ENCODE data around the gene NUDT17. TPM values are rescaled to one million over a fixed set of nuclear protein-coding genes. Genes with fewer than 3 reads are reported as not detected.

NUDT17 gene
- total and polyA plus RNA-seq, 7 donors: 1.4 to 2.9 (median 1.8) TPM

DNA sequence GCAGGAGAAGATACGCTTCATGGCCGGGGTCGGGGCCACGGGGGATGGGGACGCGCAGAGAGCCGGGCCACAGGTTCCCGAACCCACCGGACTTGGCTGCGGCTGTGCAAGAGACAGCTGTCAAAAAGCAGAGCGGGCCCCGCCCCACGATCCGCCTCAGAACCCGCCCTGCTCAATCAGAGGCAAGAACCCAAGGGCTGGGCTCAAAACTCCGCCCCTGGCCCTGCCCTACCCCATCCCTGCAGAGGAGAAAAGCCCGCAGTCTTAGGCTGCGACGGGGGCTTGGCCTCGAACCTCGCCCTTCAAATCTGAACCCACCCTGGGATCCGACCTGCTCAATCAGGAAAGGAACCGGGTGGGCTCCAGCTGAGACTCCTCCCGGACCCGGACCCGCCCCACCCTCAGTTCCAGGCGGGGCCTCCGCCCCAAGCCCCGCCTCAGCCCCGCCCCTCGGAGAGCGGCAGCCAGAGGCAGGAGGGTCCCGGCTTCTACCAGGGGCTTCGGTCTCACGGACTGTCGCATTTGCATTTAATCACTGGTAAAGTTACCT, 40.4 kb downstream of the NUDT17 start, which contains the start of gene ANKRD35:
Gene ANKRD35 (minus strand): TSS at position 129 of the 550 bp plus-strand sequence. CDS start 108 bp downstream, at position 21.
- WGBS, 3 donors: 0 to 1% (median 0%) methylated on average over 33 to 36 of the region's 36 CpGs
- Histone ChIP-seq H3K4me3 (peak within 1 kb of the TSS; percentile 88), H3K4me1 (peaks cover 16% of the 10 kb centered on the region), H3K27ac (peak within 1 kb of the TSS; percentile 3), H3K36me3 (ENCODE audit: insufficient read depth in 1 of 2, low read depth in 1 of 2) (no peaks in the 10 kb centered on the region), H3K9me3 (no peaks in the 10 kb centered on the region), H3K27me3 (ENCODE audit: insufficient read depth in 3 of 3, low read length in 2 of 3) (no peaks in the 10 kb centered on the region)
- intact Hi-C loops (cut with DNase I): loop anchor here in 1 of 2 donors (5.0 kb wide), 1 partner anchor 81 kb away; no protein-coding TSS in a partner anchor
- DNase-seq (peak; percentile 89 to 92), ATAC-seq (peak; percentile 83 to 91 (median 86))
- TF ChIP-seq, protein P1, sequence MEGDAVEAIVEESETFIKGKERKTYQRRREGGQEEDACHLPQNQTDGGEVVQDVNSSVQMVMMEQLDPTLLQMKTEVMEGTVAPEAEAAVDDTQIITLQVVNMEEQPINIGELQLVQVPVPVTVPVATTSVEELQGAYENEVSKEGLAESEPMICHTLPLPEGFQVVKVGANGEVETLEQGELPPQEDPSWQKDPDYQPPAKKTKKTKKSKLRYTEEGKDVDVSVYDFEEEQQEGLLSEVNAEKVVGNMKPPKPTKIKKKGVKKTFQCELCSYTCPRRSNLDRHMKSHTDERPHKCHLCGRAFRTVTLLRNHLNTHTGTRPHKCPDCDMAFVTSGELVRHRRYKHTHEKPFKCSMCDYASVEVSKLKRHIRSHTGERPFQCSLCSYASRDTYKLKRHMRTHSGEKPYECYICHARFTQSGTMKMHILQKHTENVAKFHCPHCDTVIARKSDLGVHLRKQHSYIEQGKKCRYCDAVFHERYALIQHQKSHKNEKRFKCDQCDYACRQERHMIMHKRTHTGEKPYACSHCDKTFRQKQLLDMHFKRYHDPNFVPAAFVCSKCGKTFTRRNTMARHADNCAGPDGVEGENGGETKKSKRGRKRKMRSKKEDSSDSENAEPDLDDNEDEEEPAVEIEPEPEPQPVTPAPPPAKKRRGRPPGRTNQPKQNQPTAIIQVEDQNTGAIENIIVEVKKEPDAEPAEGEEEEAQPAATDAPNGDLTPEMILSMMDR (IDR thresholded peaks at IDR 0.05): no peak

DNA sequence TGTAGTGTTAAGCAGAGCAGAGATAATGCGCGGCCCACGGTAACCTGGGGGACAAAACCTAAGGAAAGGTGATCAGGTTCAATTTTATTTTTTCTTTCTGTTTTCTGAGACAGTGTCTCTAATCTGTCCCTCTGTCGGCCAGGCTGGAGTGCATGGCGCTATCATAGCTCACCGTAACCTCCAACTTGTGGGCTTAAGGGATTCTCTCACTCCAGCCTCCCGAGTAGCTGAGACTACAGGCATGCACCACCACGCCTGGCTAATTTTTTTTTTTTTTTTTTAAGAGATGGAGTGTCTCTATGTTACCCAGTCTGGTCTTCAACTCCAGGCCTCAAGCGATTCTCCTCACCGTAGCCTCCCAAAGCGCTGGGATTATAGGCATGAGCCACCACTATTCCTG, 41.0 kb downstream of the NUDT17 start:
- no peak overlapping the region for H3K27ac ChIP-seq
- intact Hi-C loops (cut with DNase I): loop anchor here in 1 of 2 donors (5.0 kb wide), 1 partner anchor 81 kb away; no protein-coding TSS in a partner anchor
- TF ChIP-seq, protein P1 (IDR thresholded peaks at IDR 0.05): no peak
- H3K27me3 ChIP-seq (ENCODE audit: insufficient read depth in 3 of 3, low read length in 2 of 3): no peaks in the 10 kb centered on the region
- H3K9me3 ChIP-seq: no peaks in the 10 kb centered on the region
- H3K4me3 ChIP-seq: peak overlapping the region; percentile 88
- peaks cover 22% of the 10 kb centered on the region for H3K4me1 ChIP-seq
- DNase-seq: no peak
- WGBS, 3 donors: 44 to 48% (median 46%) methylated on average over 11 of the region's 11 CpGs
- no peaks in the 10 kb centered on the region for H3K36me3 ChIP-seq (ENCODE audit: insufficient read depth in 1 of 2, low read depth in 1 of 2)
- peak; percentile 5 to 33 (median 8) for ATAC-seq

DNA sequence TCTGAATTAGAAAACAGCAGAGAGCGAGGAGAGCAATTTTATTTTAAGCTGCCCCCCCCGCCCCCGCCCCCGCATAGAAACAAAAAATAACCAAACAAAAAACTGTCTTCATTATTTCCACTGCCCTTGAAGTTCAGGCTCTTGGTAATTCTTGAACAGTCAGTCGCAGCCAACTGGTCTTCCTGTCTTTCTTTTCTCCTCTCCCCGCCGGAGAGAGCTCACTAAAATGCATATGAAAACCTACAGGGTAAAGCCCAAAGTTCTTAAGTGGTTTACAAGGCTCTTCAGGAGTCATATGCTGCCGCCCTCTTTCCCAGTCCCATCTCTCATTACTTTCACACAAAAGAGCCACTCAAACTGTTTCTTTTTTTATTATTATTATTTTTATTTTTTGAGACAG, 41.4 kb downstream of the NUDT17 start:
- TF ChIP-seq, protein P1 (IDR thresholded peaks at IDR 0.05): no peak
- Histone ChIP-seq H3K4me1 (peaks cover 26% of the 10 kb centered on the region), H3K27me3 (ENCODE audit: insufficient read depth in 3 of 3, low read length in 2 of 3) (no peaks in the 10 kb centered on the region), H3K27ac (peak overlapping the region; percentile 50), H3K4me3 (peak overlapping the region; percentile 8), H3K9me3 (no peaks in the 10 kb centered on the region), H3K36me3 (ENCODE audit: insufficient read depth in 1 of 2, low read depth in 1 of 2) (no peaks in the 10 kb centered on the region)
- no peak for ATAC-seq
- DNase-seq: no peak
- 59 to 71% (median 69%) methylated on average over 8 of the region's 8 CpGs for WGBS, 3 donors
- intact Hi-C loops (cut with DNase I): loop anchor here in 1 of 2 donors (5.0 kb wide), 1 partner anchor 80 kb away; no protein-coding TSS in a partner anchor

DNA sequence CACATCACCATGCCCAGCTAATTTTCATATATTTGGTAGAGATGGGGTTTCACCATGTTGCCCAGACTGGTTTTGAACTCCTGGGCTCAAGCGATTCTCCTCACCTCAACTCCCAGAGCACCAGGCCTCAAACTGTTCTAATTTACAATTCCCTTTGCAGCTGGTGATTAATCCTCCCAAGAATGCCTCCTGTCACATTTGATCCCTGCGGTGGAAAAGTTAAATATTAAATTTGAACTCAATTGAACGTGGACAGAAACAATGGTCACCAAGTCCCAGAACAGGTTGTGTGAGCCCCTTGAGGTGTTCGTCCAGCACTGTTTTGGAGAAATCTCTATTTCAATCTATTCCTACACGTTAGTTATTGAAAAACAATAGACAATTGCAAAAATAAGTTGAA, 42.2 kb downstream of the NUDT17 start:
- Histone ChIP-seq H3K36me3 (ENCODE audit: insufficient read depth in 1 of 2, low read depth in 1 of 2) (no peaks in the 10 kb centered on the region), H3K4me1 (peaks cover 32% of the 10 kb centered on the region), H3K27me3 (ENCODE audit: insufficient read depth in 3 of 3, low read length in 2 of 3) (no peaks in the 10 kb centered on the region), H3K4me3 (no peak overlapping the region), H3K9me3 (no peaks in the 10 kb centered on the region), H3K27ac (no peak overlapping the region)
- no peak for DNase-seq
- TF ChIP-seq, protein P1 (IDR thresholded peaks at IDR 0.05): no peak
- no peak for ATAC-seq
- intact Hi-C loops (cut with DNase I): loop anchor here in 1 of 2 donors (5.0 kb wide), 1 partner anchor 80 kb away; no protein-coding TSS in a partner anchor
- WGBS, 3 donors: 70 to 76% (median 75%) methylated on average over 5 of the region's 5 CpGs

All from psoas muscle (tissue), 8 donors.